GM18505 (cell line): ENCODE data around the gene FHIT.

Experiments
- ATAC-seq: cut with Tn5 transposase; IDR thresholded peaks from one replicate; pipeline ENCODE4 v1.9.1; 2021; ENCODE audit not compliant: unreplicated experiment
- POLR2A ChIP-seq: IDR thresholded peaks from 4 replicates; pipeline ENCODE4 v1.6.1; 2011; ENCODE audit warnings: borderline replicate concordance; ENCODE audit not compliant: insufficient read depth, insufficient read length; ENCODE audit errors: extremely low read depth

FHIT gene

DNA sequence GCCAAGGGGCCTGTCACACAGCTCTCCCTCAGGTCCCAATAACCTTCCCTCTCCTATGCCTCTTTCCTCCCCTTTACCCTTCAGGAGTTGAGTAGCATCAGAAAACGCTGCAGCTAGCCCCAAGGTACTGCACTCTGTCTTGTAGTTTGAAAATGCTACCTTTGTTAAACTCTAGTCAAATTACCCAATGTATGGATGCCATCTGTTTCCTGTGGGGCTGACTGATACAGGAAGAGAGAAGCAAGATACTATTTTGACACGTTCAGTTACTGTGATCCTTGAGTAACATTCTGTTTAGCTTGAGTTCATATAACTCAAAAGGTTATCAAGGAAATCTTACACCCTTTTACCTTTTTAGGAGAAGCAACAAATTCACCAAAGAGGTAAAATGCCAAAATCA lies 493.1 kb downstream of the FHIT start:
- TF ChIP-seq POLR2A, result no peak
- no peak for ATAC-seq

GRCh38 chr3:60757724-60758123 lies 493.5 kb downstream of the FHIT start:
- TF ChIP-seq POLR2A, result no peak
- ATAC-seq, result no peak

GRCh38 chr3:60756241-60757030 lies 494.8 kb downstream of the FHIT start:
- ATAC-seq, result no peak
- no peak for TF ChIP-seq POLR2A

GRCh38 chr3:60755094-60755493 lies 496.2 kb downstream of the FHIT start:
- no peak for ATAC-seq

GRCh38 chr3:60754617-60755016 lies 496.6 kb downstream of the FHIT start:
- no peak for TF ChIP-seq POLR2A
- no peak for ATAC-seq

More at GRCh38 chr3:60755094-60755493, 496.2 kb downstream of the FHIT start:
- TF ChIP-seq POLR2A, result no peak

GRCh38 chr3:60752809-60753208 lies 498.4 kb downstream of the FHIT start:
- TF ChIP-seq POLR2A, result no peak
- no peak for ATAC-seq

- ATAC-seq, result no peak
- no peak for TF ChIP-seq POLR2A
These were observed 504.4 kb downstream of the FHIT start for GRCh38 chr3:60746695-60747416.

- ATAC-seq, result no peak
- no peak for TF ChIP-seq POLR2A
These were observed 505.1 kb downstream of the FHIT start for GRCh38 chr3:60746043-60746638.

GRCh38 chr3:60743631-60744164 lies 507.6 kb downstream of the FHIT start:
- no peak for TF ChIP-seq POLR2A
- ATAC-seq, result no peak

DNA sequence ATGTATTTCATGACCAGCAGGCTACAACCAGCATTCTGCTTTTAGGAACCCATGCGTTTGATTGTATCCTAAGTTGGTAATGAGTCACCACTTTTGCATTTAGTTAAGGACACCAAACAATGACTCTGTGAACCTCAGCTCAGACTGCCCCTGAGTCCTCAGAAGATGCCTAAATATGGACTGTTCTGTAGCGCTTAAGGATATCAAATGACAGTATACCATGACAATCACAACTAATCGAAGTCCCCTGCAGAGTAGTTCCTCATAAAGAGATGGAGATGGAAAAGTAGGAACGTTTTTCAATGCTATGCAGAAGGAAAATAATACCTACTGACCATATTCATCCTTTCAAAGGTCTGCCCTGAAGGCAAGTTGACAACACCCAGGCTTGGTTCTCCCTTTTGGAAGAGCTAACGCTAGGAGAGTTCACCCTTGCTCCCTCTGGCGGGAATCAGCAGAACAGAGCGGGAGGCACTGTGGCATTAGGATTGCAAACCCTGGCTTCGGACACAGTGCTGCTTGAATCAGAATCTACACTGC lies 508.6 kb downstream of the FHIT start:
- TF ChIP-seq POLR2A, result no peak
- ATAC-seq, result no peak

GRCh38 chr3:60737633-60738399 lies 513.4 kb downstream of the FHIT start:
- no peak for TF ChIP-seq POLR2A
- ATAC-seq, result no peak

- no peak for ATAC-seq
- TF ChIP-seq POLR2A, result no peak
These were observed 520.9 kb downstream of the FHIT start for GRCh38 chr3:60730371-60730770.
